DOHH2 (cell line): ENCODE results near the gene ANTXR1.

Source experiments
- CTCF ChIP-seq: fragments of 200-600 bp; sonication (generic); IDR thresholded peaks from one replicate; pipeline ENCODE4 v1.5.1; 2014; ENCODE audit warnings: antibody characterized with exemption, mild to moderate bottlenecking, low read depth, low read length; ENCODE audit not compliant: poor library complexity, severe bottlenecking
- EZH2phosphoT487 ChIP-seq: fragments of 200-600 bp; sonication (generic); IDR thresholded peaks from 2 replicates; pipeline ENCODE4 v1.6.1; 2017; ENCODE audit warnings: borderline replicate concordance, mild to moderate bottlenecking, antibody characterized with exemption, low read length, moderate library complexity, mixed read lengths

- no peak for TF ChIP-seq CTCF
- no peak for TF ChIP-seq EZH2phosphoT487
Observed at GRCh38 chr2:69291004-69291650, 278.1 kb downstream of the ANTXR1 start.
